H9 (cell line): Measurements from ENCODE around the gene KCNAB2. TPM values are rescaled to one million over a fixed set of nuclear protein-coding genes. Genes with fewer than 3 reads are reported as not detected.

Experiments used
- DNase-seq: peaks from one replicate; pipeline ENCODE4 v3.0.0-alpha.2; 2017
- H2AFZ ChIP-seq: one replicate; pipeline ENCODE4 v1.6.1; 2013; ENCODE audit warnings: mild to moderate bottlenecking, low read length, control low read depth, moderate library complexity
- H2AK5ac ChIP-seq: 2 replicates; pipeline ENCODE4 v1.6.1; 2013; ENCODE audit warnings: low read length, control low read depth, mixed read lengths; ENCODE audit not compliant: insufficient read length
- H2BK120ac ChIP-seq: one replicate; pipeline ENCODE4 v1.6.1; 2013; ENCODE audit warnings: low read depth, mild to moderate bottlenecking, low read length, control low read depth, inconsistent platforms; ENCODE audit not compliant: poor library complexity, severe bottlenecking
- H2BK12ac ChIP-seq: 2 replicates; pipeline ENCODE4 v1.6.1; 2013; ENCODE audit warnings: low read length, control low read depth, mixed read lengths, low read depth; ENCODE audit not compliant: insufficient read length
- H2BK15ac ChIP-seq: 2 replicates; pipeline ENCODE4 v1.6.1; 2013; ENCODE audit warnings: low read depth, low read length, control low read depth
- H2BK20ac ChIP-seq: one replicate; pipeline ENCODE4 v1.6.1; 2013; ENCODE audit warnings: low read depth, mild to moderate bottlenecking, low read length, control low read depth, inconsistent platforms; ENCODE audit not compliant: poor library complexity, severe bottlenecking
- H2BK5ac ChIP-seq: 2 replicates; pipeline ENCODE4 v1.6.1; 2013; ENCODE audit warnings: low read length, control low read depth, mixed read lengths; ENCODE audit not compliant: insufficient read length
- H3K14ac ChIP-seq: 2 replicates; pipeline ENCODE4 v1.6.1; 2013; ENCODE audit warnings: low read length, control low read depth; ENCODE audit not compliant: insufficient read depth
- H3K18ac ChIP-seq: 2 replicates; pipeline ENCODE4 v1.6.1; 2013; ENCODE audit warnings: low read depth, mild to moderate bottlenecking, mixed read lengths, low read length, control low read depth; ENCODE audit not compliant: insufficient read length
- H3K23ac ChIP-seq: 2 replicates; pipeline ENCODE4 v1.6.1; 2013; ENCODE audit warnings: low read length, control low read depth, mixed read lengths, low read depth; ENCODE audit not compliant: insufficient read length
- H3K23me2 ChIP-seq: 2 replicates; pipeline ENCODE4 v1.6.1; 2013; ENCODE audit warnings: low read depth, mild to moderate bottlenecking, mixed read lengths, low read length, control low read depth; ENCODE audit not compliant: insufficient read length, poor library complexity, severe bottlenecking
- H3K27ac ChIP-seq: 2 replicates; pipeline ENCODE4 v1.5.1; 2013; ENCODE audit warnings: low read length, control low read depth, mixed read lengths, low read depth; ENCODE audit not compliant: insufficient read length
- H3K27me3 ChIP-seq: 2 replicates; pipeline ENCODE4 v1.6.1; 2013; ENCODE audit warnings: low read length, control low read depth, inconsistent platforms; ENCODE audit not compliant: insufficient read depth
- H3K4ac ChIP-seq: 2 replicates; pipeline ENCODE4 v1.6.1; 2013; ENCODE audit warnings: low read depth, mild to moderate bottlenecking, control low read depth, inconsistent platforms, low read length, moderate library complexity
- H3K4me1 ChIP-seq: 2 replicates; pipeline ENCODE4 v1.6.1; 2013; ENCODE audit warnings: low read length, control low read depth, inconsistent platforms; ENCODE audit not compliant: insufficient read depth
- H3K4me2 ChIP-seq: 2 replicates; pipeline ENCODE4 v1.6.1; 2013; ENCODE audit warnings: low read length, control low read depth, mixed read lengths; ENCODE audit not compliant: insufficient read length, insufficient read depth
- H3K56ac ChIP-seq: 2 replicates; pipeline ENCODE4 v1.6.1; 2013; ENCODE audit warnings: low read depth, mild to moderate bottlenecking, mixed read lengths, low read length, control low read depth; ENCODE audit not compliant: insufficient read length
- H3K79me1 ChIP-seq: 2 replicates; pipeline ENCODE4 v1.6.1; 2013; ENCODE audit warnings: low read depth, mild to moderate bottlenecking, moderate library complexity, low read length, control low read depth, inconsistent platforms; ENCODE audit not compliant: insufficient read depth, poor library complexity, severe bottlenecking
- H3K79me2 ChIP-seq: 2 replicates; pipeline ENCODE4 v1.6.1; 2013; ENCODE audit warnings: low read length, control low read depth, inconsistent platforms; ENCODE audit not compliant: insufficient read depth
- H3K9ac ChIP-seq: 2 replicates; pipeline ENCODE4 v1.6.1; 2013; ENCODE audit warnings: low read length, control low read depth, mixed read lengths; ENCODE audit not compliant: insufficient read length; ENCODE audit errors: extremely low read depth
- H3K9me3 ChIP-seq: one replicate; pipeline ENCODE4 v1.6.1; 2013; ENCODE audit warnings: low read depth, low read length, inconsistent platforms; ENCODE audit not compliant: control insufficient read depth
- H3T11ph ChIP-seq: one replicate; pipeline ENCODE4 v1.6.1; 2013; ENCODE audit warnings: mild to moderate bottlenecking, low read length, control low read depth, inconsistent platforms
- H4K20me1 ChIP-seq: one replicate; pipeline ENCODE4 v1.6.1; 2013; ENCODE audit not compliant: control insufficient read depth, insufficient read length, insufficient read depth
- H4K5ac ChIP-seq: 2 replicates; pipeline ENCODE4 v1.6.1; 2013; ENCODE audit warnings: low read depth, mild to moderate bottlenecking, mixed read lengths, low read length, control low read depth; ENCODE audit not compliant: insufficient read length
- H4K8ac ChIP-seq: replicated peaks from 2 replicates; pipeline ENCODE4 v1.6.1; 2013; ENCODE audit warnings: low read length, control low read depth, mixed read lengths, low read depth; ENCODE audit not compliant: insufficient read length
- H4K91ac ChIP-seq: 2 replicates; pipeline ENCODE4 v1.6.1; 2013; ENCODE audit warnings: low read depth, mild to moderate bottlenecking, moderate library complexity, mixed read lengths, low read length, control low read depth; ENCODE audit not compliant: insufficient read length
- H3K27ac Mint-ChIP-seq, 3 experiments: 2 replicates in 2 of 3; 3 replicates in 1 of 3; pipeline ENCODE4 v1.8.0; 2020 to 2021; ENCODE audit warnings: mixed read lengths in 3 of 3, mild to moderate bottlenecking in 1 of 3, moderate library complexity in 1 of 3
- H3K27me3 Mint-ChIP-seq: 2 replicates; pipeline ENCODE4 v1.8.0; 2021; ENCODE audit warnings: low read depth, mild to moderate bottlenecking, moderate library complexity, mixed read lengths
- H3K36me3 Mint-ChIP-seq, 3 experiments: 2 replicates in 2 of 3; 3 replicates in 1 of 3; pipeline ENCODE4 v1.8.0; 2020 to 2021; ENCODE audit warnings: low read depth in 3 of 3, mixed read lengths in 3 of 3; ENCODE audit not compliant: insufficient read depth in 1 of 3
- H3K4me1 Mint-ChIP-seq, 2 experiments: 2 replicates each; pipeline ENCODE4 v1.8.0; 2020; ENCODE audit warnings: mixed read lengths in 2 of 2
- H3K4me3 Mint-ChIP-seq, 2 experiments: 2 replicates in 1 of 2; 3 replicates in 1 of 2; pipeline ENCODE4 v1.8.0; 2020 to 2021; ENCODE audit warnings: mild to moderate bottlenecking in 2 of 2, mixed read lengths in 2 of 2, moderate library complexity in 1 of 2
- H3K9me3 Mint-ChIP-seq, 2 experiments: 2 replicates in 1 of 2; 3 replicates in 1 of 2; pipeline ENCODE4 v1.8.0; 2020; ENCODE audit warnings: mild to moderate bottlenecking in 2 of 2, mixed read lengths in 2 of 2, moderate library complexity in 1 of 2
- WGBS: extraction: QIAGEN DNeasy Blood & Tissue Kit; methylation state at CpG from one replicate; pipeline ENCODE4 v1.1.7; 2013; ENCODE audit warnings: missing lambda C conversion rate, low lambda C conversion rate, mixed read lengths; ENCODE audit not compliant: insufficient read length; ENCODE audit errors: extremely low coverage; 5-methylcytosine and 5-hydroxymethylcytosine counted together
- total RNA-seq: library from RNA; stranded (reverse); gene quantifications from 2 replicates; pipeline ENCODE4 v1.2.1, GENCODE V29; 2021
- TF ChIP-seq, protein P1 (sequence below): fragments of 200-600 bp; sonication (generic); conservative IDR thresholded peaks from 3 replicates; pipeline ENCODE4 v1.8.0; 2021; ENCODE audit warnings: antibody characterized with exemption, mild to moderate bottlenecking

The KCNAB2 gene
- total RNA-seq, 1 experiment from 2014 or later = 8.3 TPM

DNA sequence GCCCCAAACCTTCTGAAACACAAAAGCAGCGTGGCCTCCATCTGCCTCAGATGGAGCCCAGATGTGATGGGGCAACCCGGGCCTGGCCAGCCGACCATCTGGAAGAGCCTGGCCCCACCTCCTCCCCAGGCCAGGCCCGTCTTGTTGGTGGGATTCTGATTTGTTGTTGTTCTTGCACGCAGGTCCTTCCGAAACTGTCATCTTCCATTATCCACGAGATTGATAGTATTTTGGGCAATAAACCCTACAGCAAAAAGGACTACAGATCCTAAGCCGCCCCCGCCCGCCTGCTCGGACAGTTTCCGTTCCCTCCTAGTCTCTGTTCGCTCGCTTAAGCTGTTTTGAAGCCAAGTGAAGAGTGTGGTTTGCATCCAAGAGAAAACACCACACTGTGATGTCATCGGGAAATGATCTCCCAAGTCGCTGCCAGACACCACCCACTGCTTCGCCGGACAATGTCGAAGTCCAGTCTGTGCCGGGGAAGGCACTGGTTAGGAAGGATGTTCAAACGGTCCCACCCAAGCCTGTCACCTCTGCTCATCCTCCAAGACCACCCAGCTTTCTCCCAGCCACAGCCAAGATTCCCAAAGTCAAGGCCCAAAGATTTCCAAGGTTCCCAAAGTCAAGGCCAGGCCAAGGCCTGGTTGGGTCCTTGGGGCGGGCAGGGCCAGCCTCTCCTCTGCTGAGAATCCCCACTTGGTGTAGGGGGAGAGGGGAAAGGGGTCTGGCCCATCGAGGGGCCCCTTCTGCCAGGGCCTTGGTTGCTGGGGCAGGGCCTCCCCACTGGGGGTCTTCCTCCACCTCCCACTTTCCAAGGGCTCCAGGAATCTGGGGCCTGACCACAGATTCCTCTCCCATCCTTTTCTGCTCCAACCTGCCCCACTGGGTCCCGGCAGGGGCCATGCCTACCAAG is 52.9 kb downstream of the KCNAB2 start:
- Mint-ChIP-seq H3K36me3 (no peaks in the 10 kb centered on the region), H3K4me3 (no peak overlapping the region; a peak in 1 of 5 replicates), H3K27me3 (no peaks in the 10 kb centered on the region), H3K4me1 (peaks cover 0 to 8% of the 10 kb centered on the region in 2 experiments; a peak in 2 of 4 replicates), H3K27ac (no peak overlapping the region), H3K9me3 (no peaks in the 10 kb centered on the region; a peak in 1 of 5 replicates)
- Histone ChIP-seq H3T11ph (no peak overlapping the region), H3K4ac (no peak overlapping the region), H2BK20ac (no peak overlapping the region), H4K20me1 (no peaks in the 10 kb centered on the region), H2BK12ac (no peak overlapping the region), H3K23ac (no peak overlapping the region), H3K79me1 (no peaks in the 10 kb centered on the region), H4K8ac (no peak overlapping the region), H3K79me2 (no peaks in the 10 kb centered on the region), H3K4me2 (no peak overlapping the region), H2AK5ac (no peak overlapping the region), H2BK120ac (no peak overlapping the region), H4K91ac (no peak overlapping the region), H3K9me3 (no peaks in the 10 kb centered on the region), H3K27me3 (no peaks in the 10 kb centered on the region), H3K18ac (no peak overlapping the region), H2BK15ac (no peak overlapping the region), H4K5ac (no peak overlapping the region), H3K4me1 (no peaks in the 10 kb centered on the region), H3K23me2 (no peaks in the 10 kb centered on the region), H3K56ac (no peak overlapping the region), H3K9ac (no peak overlapping the region), H3K27ac (no peak overlapping the region), H2AFZ (no peak overlapping the region), H2BK5ac (no peak overlapping the region), H3K14ac (no peak overlapping the region)
- WGBS = no CpG with 5 or more reads among the region's 24 CpGs
- no peak for DNase-seq
- TF ChIP-seq, protein P1, sequence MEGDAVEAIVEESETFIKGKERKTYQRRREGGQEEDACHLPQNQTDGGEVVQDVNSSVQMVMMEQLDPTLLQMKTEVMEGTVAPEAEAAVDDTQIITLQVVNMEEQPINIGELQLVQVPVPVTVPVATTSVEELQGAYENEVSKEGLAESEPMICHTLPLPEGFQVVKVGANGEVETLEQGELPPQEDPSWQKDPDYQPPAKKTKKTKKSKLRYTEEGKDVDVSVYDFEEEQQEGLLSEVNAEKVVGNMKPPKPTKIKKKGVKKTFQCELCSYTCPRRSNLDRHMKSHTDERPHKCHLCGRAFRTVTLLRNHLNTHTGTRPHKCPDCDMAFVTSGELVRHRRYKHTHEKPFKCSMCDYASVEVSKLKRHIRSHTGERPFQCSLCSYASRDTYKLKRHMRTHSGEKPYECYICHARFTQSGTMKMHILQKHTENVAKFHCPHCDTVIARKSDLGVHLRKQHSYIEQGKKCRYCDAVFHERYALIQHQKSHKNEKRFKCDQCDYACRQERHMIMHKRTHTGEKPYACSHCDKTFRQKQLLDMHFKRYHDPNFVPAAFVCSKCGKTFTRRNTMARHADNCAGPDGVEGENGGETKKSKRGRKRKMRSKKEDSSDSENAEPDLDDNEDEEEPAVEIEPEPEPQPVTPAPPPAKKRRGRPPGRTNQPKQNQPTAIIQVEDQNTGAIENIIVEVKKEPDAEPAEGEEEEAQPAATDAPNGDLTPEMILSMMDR = no peak
